ENCODE results near the gene RAB20. TPM values are rescaled to one million over a fixed set of nuclear protein-coding genes. Genes with fewer than 3 reads are reported as not detected.

The RAB20 gene
- total RNA-seq, 1 experiment from 2014 or later: 14.3 TPM

DNA sequence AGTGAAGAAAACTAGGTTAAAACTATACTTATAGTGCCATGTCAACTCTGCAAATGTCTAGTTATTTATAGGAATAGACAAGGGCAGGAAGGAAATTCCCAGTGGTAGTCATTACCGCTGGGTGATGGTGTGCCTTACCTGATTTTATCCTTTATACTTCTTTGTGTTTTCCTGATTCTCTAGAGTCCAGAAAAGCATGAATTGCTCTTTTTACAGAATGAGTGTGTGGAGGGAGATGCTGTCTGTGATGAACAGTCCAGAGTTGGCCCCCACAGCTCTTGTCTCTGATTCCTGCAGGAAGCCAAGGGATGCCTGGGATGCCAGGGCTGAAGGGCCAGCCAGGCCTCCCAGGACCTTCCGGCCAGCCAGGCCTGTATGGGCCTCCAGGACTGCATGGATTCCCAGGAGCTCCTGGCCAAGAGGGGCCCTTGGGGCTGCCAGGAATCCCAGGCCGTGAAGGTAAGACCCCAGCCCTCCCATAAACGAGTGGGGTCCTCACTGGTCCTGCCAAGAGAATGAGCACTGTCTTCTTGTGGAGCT, 83.7 kb downstream of the RAB20 start:
- Mint-ChIP-seq H3K9me3 (no peaks in the 10 kb centered on the region; the same call in 1 of the 2 replicates), H3K27ac (peak overlapping the region; percentile 20; the same call in 1 of the 2 replicates), H3K4me3 (no peak overlapping the region), H3K27me3 (ENCODE audit: low read depth) (no peaks in the 10 kb centered on the region), H3K4me1 (no peaks in the 10 kb centered on the region), H3K36me3 (peaks cover 43% of the 10 kb centered on the region)
- DNase-seq (ENCODE audit: low spot score) (no peak), ATAC-seq (no peak)
- ChIA-PET CTCF (no interaction called here), POLR2A (no interaction called here)
- TF ChIP-seq, protein P1, sequence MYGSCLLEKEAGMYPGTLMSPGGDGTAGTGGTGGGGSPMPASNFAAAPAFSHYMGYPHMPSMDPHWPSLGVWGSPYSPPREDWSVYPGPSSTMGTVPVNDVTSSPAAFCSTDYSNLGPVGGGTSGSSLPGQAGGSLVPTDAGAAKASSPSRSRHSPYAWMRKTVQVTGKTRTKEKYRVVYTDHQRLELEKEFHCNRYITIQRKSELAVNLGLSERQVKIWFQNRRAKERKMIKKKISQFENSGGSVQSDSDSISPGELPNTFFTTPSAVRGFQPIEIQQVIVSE (CRISPR knock-in tag; IDR thresholded peaks at IDR 0.05; ENCODE audit: borderline replicate concordance): no peak
- TF ChIP-seq FOXK1 (CRISPR knock-in tag; IDR thresholded peaks at IDR 0.05) (no peak), PRRX2 (CRISPR knock-in tag; IDR thresholded peaks at IDR 0.05) (no peak), GRHL2 (CRISPR knock-in tag; IDR thresholded peaks at IDR 0.05; ENCODE audit: insufficient replicate concordance, severe bottlenecking) (no peak)

DNA sequence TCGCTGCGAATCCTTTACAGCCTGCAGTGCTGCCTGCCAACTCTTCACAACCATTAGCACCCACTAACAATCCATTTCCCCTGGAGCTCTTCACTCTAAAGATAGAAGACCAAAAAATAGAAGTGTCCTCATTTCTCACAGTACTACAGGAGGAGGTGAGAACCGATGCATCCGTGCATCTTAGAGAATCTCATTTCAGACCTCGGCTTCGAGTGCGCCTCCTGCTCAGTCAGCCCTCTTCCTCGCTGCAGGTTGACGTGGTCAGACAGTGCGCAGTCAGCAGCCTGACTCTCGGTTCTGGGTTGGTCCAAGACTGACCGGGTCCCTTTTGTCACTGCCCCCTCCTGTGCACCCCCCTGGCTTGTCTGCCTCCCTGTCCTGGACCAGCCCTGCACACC, 85.3 kb downstream of the RAB20 start:
- Mint-ChIP-seq H3K36me3 (peaks cover 41% of the 10 kb centered on the region), H3K9me3 (no peaks in the 10 kb centered on the region; the same call in 1 of the 2 replicates), H3K27me3 (ENCODE audit: low read depth) (no peaks in the 10 kb centered on the region), H3K4me1 (no peaks in the 10 kb centered on the region), H3K4me3 (no peak overlapping the region), H3K27ac (peak overlapping the region; percentile 75)
- TF ChIP-seq, protein P2, sequence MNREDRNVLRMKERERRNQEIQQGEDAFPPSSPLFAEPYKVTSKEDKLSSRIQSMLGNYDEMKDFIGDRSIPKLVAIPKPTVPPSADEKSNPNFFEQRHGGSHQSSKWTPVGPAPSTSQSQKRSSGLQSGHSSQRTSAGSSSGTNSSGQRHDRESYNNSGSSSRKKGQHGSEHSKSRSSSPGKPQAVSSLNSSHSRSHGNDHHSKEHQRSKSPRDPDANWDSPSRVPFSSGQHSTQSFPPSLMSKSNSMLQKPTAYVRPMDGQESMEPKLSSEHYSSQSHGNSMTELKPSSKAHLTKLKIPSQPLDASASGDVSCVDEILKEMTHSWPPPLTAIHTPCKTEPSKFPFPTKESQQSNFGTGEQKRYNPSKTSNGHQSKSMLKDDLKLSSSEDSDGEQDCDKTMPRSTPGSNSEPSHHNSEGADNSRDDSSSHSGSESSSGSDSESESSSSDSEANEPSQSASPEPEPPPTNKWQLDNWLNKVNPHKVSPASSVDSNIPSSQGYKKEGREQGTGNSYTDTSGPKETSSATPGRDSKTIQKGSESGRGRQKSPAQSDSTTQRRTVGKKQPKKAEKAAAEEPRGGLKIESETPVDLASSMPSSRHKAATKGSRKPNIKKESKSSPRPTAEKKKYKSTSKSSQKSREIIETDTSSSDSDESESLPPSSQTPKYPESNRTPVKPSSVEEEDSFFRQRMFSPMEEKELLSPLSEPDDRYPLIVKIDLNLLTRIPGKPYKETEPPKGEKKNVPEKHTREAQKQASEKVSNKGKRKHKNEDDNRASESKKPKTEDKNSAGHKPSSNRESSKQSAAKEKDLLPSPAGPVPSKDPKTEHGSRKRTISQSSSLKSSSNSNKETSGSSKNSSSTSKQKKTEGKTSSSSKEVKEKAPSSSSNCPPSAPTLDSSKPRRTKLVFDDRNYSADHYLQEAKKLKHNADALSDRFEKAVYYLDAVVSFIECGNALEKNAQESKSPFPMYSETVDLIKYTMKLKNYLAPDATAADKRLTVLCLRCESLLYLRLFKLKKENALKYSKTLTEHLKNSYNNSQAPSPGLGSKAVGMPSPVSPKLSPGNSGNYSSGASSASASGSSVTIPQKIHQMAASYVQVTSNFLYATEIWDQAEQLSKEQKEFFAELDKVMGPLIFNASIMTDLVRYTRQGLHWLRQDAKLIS (CRISPR knock-in tag; IDR thresholded peaks at IDR 0.05; ENCODE audit: borderline replicate concordance): no peak
- no peak for TF ChIP-seq RELA (CRISPR knock-in tag; IDR thresholded peaks at IDR 0.05; ENCODE audit: borderline replicate concordance)
- TF ChIP-seq NR1H2 (CRISPR knock-in tag; IDR thresholded peaks at IDR 0.05): no peak
- DNase-seq (ENCODE audit: low spot score) (no peak), ATAC-seq (no peak)
- ChIA-PET CTCF (no interaction called here), POLR2A (no interaction called here)

DNA sequence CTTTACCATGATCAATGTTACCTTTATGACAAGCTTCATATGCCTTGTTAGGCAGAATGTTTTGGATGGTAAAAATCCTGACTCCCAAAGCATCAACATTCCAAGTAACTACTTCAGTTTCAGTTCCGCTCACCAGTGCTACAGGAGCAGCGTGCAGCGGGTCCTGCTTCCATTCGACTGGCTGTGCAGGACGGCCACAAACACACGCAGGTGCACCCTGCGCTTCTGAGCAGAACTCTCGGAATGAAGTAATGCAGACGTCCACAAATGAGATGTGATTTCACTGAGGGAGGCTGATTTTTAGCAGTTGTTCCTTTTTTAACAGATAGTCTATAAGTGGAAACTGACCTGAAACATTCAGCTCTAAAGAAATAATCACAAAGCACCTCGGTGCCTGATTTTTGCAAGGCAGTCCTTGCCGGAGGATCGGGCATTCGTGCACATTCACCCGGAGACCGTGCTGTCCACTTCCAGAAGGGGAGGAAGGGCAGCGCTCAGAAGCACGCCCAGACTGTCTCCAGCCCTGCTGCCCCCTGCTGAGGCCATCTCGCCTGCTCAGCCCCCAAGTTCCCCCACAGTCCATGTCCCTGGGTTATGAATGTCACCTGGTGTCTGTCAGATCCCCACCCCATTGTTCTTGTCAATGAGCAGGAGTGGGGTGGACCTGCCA, 85.8 kb downstream of the RAB20 start:
- DNase-seq (ENCODE audit: low spot score): no peak
- ChIA-PET POLR2A (no interaction called here), CTCF (no interaction called here)
- no peaks in the 10 kb centered on the region for H3K27me3 Mint-ChIP-seq (ENCODE audit: low read depth)
- H3K9me3 Mint-ChIP-seq: no peaks in the 10 kb centered on the region; the same call in 1 of the 2 replicates
- no peak overlapping the region for H3K4me3 Mint-ChIP-seq
- peaks cover 4% of the 10 kb centered on the region for H3K4me1 Mint-ChIP-seq
- H3K27ac Mint-ChIP-seq: peak overlapping the region; percentile 75
- peaks cover 46% of the 10 kb centered on the region for H3K36me3 Mint-ChIP-seq
- no peak for ATAC-seq
- TF ChIP-seq, protein P3, sequence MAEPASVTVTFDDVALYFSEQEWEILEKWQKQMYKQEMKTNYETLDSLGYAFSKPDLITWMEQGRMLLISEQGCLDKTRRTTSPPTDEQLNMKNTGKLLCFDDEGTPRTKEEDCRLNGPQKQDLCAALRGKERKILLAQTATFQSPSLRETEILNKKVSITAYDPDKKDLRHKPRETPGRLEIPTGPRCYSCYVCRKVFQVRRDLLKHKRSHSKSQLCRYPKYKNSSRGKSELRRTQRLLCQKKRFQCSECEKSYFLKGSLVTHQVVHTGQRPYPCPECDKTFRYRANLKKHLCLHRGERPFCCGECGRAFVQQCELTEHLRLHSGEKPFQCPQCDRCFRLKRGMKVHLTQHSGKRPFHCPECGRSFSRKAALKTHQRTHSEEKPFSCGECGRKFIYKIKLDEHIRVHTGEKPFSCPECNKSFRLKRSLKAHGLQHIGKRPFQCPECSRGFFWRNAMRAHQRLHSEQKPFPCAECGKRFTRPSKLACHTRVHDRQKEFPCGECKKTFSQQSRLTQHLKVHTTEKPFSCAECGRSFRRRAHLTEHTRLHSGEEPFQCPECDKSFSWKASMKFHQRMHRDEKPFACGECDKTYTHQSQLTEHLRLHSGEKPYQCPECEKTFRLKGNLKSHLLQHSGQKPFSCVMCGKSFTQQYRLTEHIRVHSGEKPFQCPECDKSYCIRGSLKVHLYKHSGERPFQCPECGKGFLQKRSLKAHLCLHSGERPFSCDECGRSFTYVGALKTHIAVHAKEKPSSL (CRISPR knock-in tag; conservative IDR thresholded peaks at IDR 0.05): no peak
- TF ChIP-seq, protein P4, sequence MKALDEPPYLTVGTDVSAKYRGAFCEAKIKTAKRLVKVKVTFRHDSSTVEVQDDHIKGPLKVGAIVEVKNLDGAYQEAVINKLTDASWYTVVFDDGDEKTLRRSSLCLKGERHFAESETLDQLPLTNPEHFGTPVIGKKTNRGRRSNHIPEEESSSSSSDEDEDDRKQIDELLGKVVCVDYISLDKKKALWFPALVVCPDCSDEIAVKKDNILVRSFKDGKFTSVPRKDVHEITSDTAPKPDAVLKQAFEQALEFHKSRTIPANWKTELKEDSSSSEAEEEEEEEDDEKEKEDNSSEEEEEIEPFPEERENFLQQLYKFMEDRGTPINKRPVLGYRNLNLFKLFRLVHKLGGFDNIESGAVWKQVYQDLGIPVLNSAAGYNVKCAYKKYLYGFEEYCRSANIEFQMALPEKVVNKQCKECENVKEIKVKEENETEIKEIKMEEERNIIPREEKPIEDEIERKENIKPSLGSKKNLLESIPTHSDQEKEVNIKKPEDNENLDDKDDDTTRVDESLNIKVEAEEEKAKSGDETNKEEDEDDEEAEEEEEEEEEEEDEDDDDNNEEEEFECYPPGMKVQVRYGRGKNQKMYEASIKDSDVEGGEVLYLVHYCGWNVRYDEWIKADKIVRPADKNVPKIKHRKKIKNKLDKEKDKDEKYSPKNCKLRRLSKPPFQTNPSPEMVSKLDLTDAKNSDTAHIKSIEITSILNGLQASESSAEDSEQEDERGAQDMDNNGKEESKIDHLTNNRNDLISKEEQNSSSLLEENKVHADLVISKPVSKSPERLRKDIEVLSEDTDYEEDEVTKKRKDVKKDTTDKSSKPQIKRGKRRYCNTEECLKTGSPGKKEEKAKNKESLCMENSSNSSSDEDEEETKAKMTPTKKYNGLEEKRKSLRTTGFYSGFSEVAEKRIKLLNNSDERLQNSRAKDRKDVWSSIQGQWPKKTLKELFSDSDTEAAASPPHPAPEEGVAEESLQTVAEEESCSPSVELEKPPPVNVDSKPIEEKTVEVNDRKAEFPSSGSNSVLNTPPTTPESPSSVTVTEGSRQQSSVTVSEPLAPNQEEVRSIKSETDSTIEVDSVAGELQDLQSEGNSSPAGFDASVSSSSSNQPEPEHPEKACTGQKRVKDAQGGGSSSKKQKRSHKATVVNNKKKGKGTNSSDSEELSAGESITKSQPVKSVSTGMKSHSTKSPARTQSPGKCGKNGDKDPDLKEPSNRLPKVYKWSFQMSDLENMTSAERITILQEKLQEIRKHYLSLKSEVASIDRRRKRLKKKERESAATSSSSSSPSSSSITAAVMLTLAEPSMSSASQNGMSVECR (CRISPR knock-in tag; IDR thresholded peaks at IDR 0.05; ENCODE audit: borderline replicate concordance): no peak
- TF ChIP-seq ESRRA (CRISPR knock-in tag; IDR thresholded peaks at IDR 0.05; ENCODE audit: borderline replicate concordance): no peak
- TF ChIP-seq, protein P5, sequence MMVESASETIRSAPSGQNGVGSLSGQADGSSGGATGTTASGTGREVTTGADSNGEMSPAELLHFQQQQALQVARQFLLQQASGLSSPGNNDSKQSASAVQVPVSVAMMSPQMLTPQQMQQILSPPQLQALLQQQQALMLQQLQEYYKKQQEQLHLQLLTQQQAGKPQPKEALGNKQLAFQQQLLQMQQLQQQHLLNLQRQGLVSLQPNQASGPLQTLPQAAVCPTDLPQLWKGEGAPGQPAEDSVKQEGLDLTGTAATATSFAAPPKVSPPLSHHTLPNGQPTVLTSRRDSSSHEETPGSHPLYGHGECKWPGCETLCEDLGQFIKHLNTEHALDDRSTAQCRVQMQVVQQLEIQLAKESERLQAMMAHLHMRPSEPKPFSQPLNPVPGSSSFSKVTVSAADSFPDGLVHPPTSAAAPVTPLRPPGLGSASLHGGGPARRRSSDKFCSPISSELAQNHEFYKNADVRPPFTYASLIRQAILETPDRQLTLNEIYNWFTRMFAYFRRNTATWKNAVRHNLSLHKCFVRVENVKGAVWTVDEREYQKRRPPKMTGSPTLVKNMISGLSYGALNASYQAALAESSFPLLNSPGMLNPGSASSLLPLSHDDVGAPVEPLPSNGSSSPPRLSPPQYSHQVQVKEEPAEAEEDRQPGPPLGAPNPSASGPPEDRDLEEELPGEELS (CRISPR knock-in tag; IDR thresholded peaks at IDR 0.05): no peak
- TF ChIP-seq, protein P6, sequence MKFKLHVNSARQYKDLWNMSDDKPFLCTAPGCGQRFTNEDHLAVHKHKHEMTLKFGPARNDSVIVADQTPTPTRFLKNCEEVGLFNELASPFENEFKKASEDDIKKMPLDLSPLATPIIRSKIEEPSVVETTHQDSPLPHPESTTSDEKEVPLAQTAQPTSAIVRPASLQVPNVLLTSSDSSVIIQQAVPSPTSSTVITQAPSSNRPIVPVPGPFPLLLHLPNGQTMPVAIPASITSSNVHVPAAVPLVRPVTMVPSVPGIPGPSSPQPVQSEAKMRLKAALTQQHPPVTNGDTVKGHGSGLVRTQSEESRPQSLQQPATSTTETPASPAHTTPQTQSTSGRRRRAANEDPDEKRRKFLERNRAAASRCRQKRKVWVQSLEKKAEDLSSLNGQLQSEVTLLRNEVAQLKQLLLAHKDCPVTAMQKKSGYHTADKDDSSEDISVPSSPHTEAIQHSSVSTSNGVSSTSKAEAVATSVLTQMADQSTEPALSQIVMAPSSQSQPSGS (CRISPR knock-in tag; IDR thresholded peaks at IDR 0.05; ENCODE audit: borderline replicate concordance, low read depth): no peak
- TF ChIP-seq, protein P7, sequence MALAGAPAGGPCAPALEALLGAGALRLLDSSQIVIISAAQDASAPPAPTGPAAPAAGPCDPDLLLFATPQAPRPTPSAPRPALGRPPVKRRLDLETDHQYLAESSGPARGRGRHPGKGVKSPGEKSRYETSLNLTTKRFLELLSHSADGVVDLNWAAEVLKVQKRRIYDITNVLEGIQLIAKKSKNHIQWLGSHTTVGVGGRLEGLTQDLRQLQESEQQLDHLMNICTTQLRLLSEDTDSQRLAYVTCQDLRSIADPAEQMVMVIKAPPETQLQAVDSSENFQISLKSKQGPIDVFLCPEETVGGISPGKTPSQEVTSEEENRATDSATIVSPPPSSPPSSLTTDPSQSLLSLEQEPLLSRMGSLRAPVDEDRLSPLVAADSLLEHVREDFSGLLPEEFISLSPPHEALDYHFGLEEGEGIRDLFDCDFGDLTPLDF (CRISPR knock-in tag; IDR thresholded peaks at IDR 0.05): no peak
